Neural progenitor cell (in vitro differentiated cells): ENCODE data around the gene CEL. TPM values are rescaled to one million over a fixed set of nuclear protein-coding genes. Genes with fewer than 3 reads are reported as not detected.
"Not testable (repeated sequence)": the region's sequence is repeated elsewhere in the genome, so short reads cannot be mapped to it uniquely, and the experiment has no call there.

Source experiments
- DNase-seq: peaks from one replicate; pipeline ENCODE4 v3.0.0-alpha.2; 2016; ENCODE audit warnings: low spot score
- H2AFZ ChIP-seq: fragments of 200-600 bp; sonication (generic); replicated peaks from 2 replicates; pipeline ENCODE4 v1.6.1; 2016; ENCODE audit warnings: antibody characterized with exemption
- H3F3A ChIP-seq: fragments of 200-600 bp; sonication (generic); 2 replicates; pipeline ENCODE4 v1.6.1; 2016; ENCODE audit warnings: antibody characterized with exemption, low read depth
- H3K27ac ChIP-seq: fragments of 200-600 bp; sonication (generic); 2 replicates; pipeline ENCODE4 v1.5.1; 2016; ENCODE audit warnings: mild to moderate bottlenecking
- H3K27me3 ChIP-seq: fragments of 200-600 bp; sonication (generic); 2 replicates; pipeline ENCODE4 v1.6.1; 2016; ENCODE audit warnings: mild to moderate bottlenecking, moderate library complexity
- H3K36me3 ChIP-seq: fragments of 200-600 bp; sonication (generic); 2 replicates; pipeline ENCODE4 v1.5.1; 2016
- H3K4me1 ChIP-seq: fragments of 200-600 bp; sonication (generic); 2 replicates; pipeline ENCODE4 v1.6.1; 2016; ENCODE audit warnings: mixed run types
- H3K4me2 ChIP-seq: fragments of 200-600 bp; sonication (generic); 2 replicates; pipeline ENCODE4 v1.6.1; 2016
- H3K4me3 ChIP-seq: fragments of 200-600 bp; sonication (generic); 2 replicates; pipeline ENCODE4 v1.5.1; 2016
- H3K79me2 ChIP-seq: fragments of 200-600 bp; sonication (generic); 2 replicates; pipeline ENCODE4 v1.6.1; 2016; ENCODE audit warnings: low read depth
- H3K9ac ChIP-seq: fragments of 200-600 bp; sonication (generic); 2 replicates; pipeline ENCODE4 v1.6.1; 2016
- H3K9me3 ChIP-seq: fragments of 200-600 bp; sonication (generic); 2 replicates; pipeline ENCODE4 v1.5.1; 2016; ENCODE audit warnings: low read depth
- H4K20me1 ChIP-seq: fragments of 200-600 bp; sonication (generic); 2 replicates; pipeline ENCODE4 v1.6.1; 2016; ENCODE audit warnings: low read depth
- H3K27ac Mint-ChIP-seq: 3 replicates; pipeline ENCODE4 v1.8.0; 2021; ENCODE audit warnings: mixed read lengths
- H3K27me3 Mint-ChIP-seq: 2 replicates; pipeline ENCODE4 v1.8.0; 2022; ENCODE audit warnings: low read depth, mild to moderate bottlenecking, inconsistent platforms, moderate library complexity, mixed read lengths; ENCODE audit not compliant: insufficient read depth
- H3K36me3 Mint-ChIP-seq: 3 replicates; pipeline ENCODE4 v1.8.0; 2021; ENCODE audit warnings: mixed read lengths
- H3K4me1 Mint-ChIP-seq: 3 replicates; pipeline ENCODE4 v1.8.0; 2021; ENCODE audit warnings: mixed read lengths
- H3K4me3 Mint-ChIP-seq: 3 replicates; pipeline ENCODE4 v1.8.0; 2021; ENCODE audit warnings: mild to moderate bottlenecking, moderate library complexity, mixed read lengths
- H3K9me3 Mint-ChIP-seq: 3 replicates; pipeline ENCODE4 v1.8.0; 2020; ENCODE audit warnings: mixed read lengths
- EZH2 ChIP-seq: fragments of 200-600 bp; sonication (generic); IDR thresholded peaks from 2 replicates; pipeline ENCODE4 v1.6.1; 2017; ENCODE audit warnings: antibody characterized with exemption, mild to moderate bottlenecking, moderate library complexity
- EZH2phosphoT487 ChIP-seq: fragments of 200-600 bp; sonication (generic); IDR thresholded peaks from 2 replicates; pipeline ENCODE4 v1.6.1; 2017; ENCODE audit warnings: antibody characterized with exemption
- total RNA-seq: library from RNA; depleted of rRNA; stranded (reverse); fragments of >200 nt; gene quantifications from 2 replicates; pipeline ENCODE4 v1.2.3, GENCODE V29; 2015; ENCODE audit warnings: low replicate concordance
- TF ChIP-seq, protein P1 (sequence below): fragments of 200-600 bp; sonication (generic); IDR thresholded peaks from 2 replicates; pipeline ENCODE4 v1.5.1; 2017; ENCODE audit warnings: antibody characterized with exemption, mild to moderate bottlenecking

CEL gene
- total RNA-seq, 1 donor from 2014 or later = 1.0 TPM

DNA sequence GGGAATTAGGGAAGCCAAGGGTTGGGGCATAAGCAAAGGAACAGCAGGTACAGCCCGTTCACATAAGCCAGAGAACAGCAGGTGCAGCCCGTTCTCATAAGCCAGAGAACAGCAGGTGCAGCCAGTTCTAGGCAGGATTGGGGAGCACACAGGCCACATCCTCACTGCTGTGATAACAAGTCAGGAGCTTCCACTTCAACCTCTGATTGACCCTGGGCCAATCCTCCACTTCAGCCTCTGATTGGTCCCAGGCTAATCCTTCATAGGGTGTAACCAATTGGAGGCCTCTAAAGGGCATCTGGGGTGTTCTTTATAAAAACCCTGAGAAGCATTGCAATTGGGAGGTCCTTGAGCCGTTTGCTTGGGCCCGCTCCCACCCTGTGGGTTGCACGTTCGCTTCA lies 27.5 kb downstream of the CEL start:
- Histone ChIP-seq H3K4me3 (no peak overlapping the region), H3K9me3 (no peaks in the 10 kb centered on the region), H4K20me1 (no peaks in the 10 kb centered on the region), H3K79me2 (no peaks in the 10 kb centered on the region), H2AFZ (no peak overlapping the region), H3K4me2 (no peak overlapping the region), H3K27ac (no peak overlapping the region), H3F3A (no peaks in the 10 kb centered on the region), H3K36me3 (no peaks in the 10 kb centered on the region), H3K27me3 (no peaks in the 10 kb centered on the region), H3K4me1 (peaks cover 4% of the 10 kb centered on the region), H3K9ac (no peak overlapping the region)
- H3K4me3 Mint-ChIP-seq = no peak overlapping the region
- H3K27me3 Mint-ChIP-seq = peaks cover 7% of the 10 kb centered on the region
- no peaks in the 10 kb centered on the region for H3K36me3 Mint-ChIP-seq
- H3K4me1 Mint-ChIP-seq = no peaks in the 10 kb centered on the region
- H3K27ac Mint-ChIP-seq = no peak overlapping the region
- peak; percentile 13 for DNase-seq
- no peaks in the 10 kb centered on the region for H3K9me3 Mint-ChIP-seq
- TF ChIP-seq EZH2phosphoT487 (no peak), EZH2 (no peak)
- TF ChIP-seq, protein P1, sequence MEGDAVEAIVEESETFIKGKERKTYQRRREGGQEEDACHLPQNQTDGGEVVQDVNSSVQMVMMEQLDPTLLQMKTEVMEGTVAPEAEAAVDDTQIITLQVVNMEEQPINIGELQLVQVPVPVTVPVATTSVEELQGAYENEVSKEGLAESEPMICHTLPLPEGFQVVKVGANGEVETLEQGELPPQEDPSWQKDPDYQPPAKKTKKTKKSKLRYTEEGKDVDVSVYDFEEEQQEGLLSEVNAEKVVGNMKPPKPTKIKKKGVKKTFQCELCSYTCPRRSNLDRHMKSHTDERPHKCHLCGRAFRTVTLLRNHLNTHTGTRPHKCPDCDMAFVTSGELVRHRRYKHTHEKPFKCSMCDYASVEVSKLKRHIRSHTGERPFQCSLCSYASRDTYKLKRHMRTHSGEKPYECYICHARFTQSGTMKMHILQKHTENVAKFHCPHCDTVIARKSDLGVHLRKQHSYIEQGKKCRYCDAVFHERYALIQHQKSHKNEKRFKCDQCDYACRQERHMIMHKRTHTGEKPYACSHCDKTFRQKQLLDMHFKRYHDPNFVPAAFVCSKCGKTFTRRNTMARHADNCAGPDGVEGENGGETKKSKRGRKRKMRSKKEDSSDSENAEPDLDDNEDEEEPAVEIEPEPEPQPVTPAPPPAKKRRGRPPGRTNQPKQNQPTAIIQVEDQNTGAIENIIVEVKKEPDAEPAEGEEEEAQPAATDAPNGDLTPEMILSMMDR = no peak

- Mint-ChIP-seq H3K36me3 (peaks cover 4% of the 10 kb centered on the region), H3K9me3 (peaks cover 2% of the 10 kb centered on the region), H3K4me1 (no peaks in the 10 kb centered on the region), H3K4me3 (no peak overlapping the region), H3K27me3 (peaks cover 7% of the 10 kb centered on the region), H3K27ac (no peak overlapping the region)
- peaks cover 4% of the 10 kb centered on the region for H3K4me1 ChIP-seq
- no peak overlapping the region for H3K4me3 ChIP-seq
- no peak overlapping the region for H3K27ac ChIP-seq
- no peak overlapping the region for H3K4me2 ChIP-seq
- no peaks in the 10 kb centered on the region for H4K20me1 ChIP-seq
- H3K9ac ChIP-seq = no peak overlapping the region
- no peaks in the 10 kb centered on the region for H3K9me3 ChIP-seq
- H3K79me2 ChIP-seq = no peaks in the 10 kb centered on the region
- TF ChIP-seq EZH2phosphoT487 = no peak
- TF ChIP-seq, protein P1 = no peak
- no peak for TF ChIP-seq EZH2
- no peak overlapping the region for H2AFZ ChIP-seq
- DNase-seq = no peak
- no peaks in the 10 kb centered on the region for H3K27me3 ChIP-seq
- no peaks in the 10 kb centered on the region for H3F3A ChIP-seq
- H3K36me3 ChIP-seq = no peaks in the 10 kb centered on the region
Observed at GRCh38 chr9:133090187-133090586, 28.4 kb downstream of the CEL start.

DNA sequence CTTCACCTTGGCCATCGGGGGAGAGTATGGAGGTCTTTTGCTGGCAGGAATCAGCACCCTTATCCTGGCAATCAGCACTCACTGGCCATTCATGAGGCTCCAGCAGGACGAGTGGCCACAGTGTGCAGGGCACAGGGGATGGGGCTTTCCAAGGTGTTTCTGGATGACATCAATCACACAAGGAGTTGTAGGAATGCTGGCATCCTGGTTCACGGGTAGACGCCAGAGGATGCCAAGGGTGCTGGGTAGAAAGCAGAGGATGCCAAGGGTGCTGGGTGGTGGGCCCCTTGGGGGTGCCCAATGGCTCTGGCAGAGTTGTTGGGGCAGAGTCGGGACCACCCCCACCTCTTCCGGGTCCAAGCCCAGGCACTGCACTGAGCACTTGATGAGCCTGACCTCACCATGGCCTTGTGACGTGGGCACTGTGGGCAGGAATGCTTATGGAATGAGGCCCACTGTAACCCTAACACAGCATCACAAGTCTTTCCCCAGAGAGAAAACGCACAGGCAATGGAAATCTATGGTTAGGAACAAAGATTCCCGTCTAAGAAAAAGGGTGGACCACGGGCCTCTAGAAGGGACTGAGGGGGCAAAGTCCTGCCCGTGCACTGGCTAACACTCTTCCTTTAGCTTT lies 29.1 kb downstream of the CEL start:
- peaks cover 8% of the 10 kb centered on the region for H3K36me3 Mint-ChIP-seq
- Histone ChIP-seq H3K36me3 (peaks cover 1% of the 10 kb centered on the region), H3K4me3 (no peak overlapping the region), H3K79me2 (no peaks in the 10 kb centered on the region), H3K27me3 (no peaks in the 10 kb centered on the region), H3K4me1 (peaks cover 4% of the 10 kb centered on the region), H2AFZ (no peak overlapping the region), H3K4me2 (no peak overlapping the region), H3F3A (no peaks in the 10 kb centered on the region), H4K20me1 (no peaks in the 10 kb centered on the region), H3K27ac (no peak overlapping the region), H3K9ac (no peak overlapping the region), H3K9me3 (no peaks in the 10 kb centered on the region)
- no peak overlapping the region for H3K27ac Mint-ChIP-seq
- H3K27me3 Mint-ChIP-seq = peaks cover 8% of the 10 kb centered on the region
- no peak for TF ChIP-seq EZH2
- TF ChIP-seq, protein P1 = no peak
- no peak for TF ChIP-seq EZH2phosphoT487
- DNase-seq = no peak
- H3K4me1 Mint-ChIP-seq = no peaks in the 10 kb centered on the region
- H3K4me3 Mint-ChIP-seq = no peak overlapping the region
- peaks cover 7% of the 10 kb centered on the region for H3K9me3 Mint-ChIP-seq

- H2AFZ ChIP-seq, H3K4me1 Mint-ChIP-seq, H3K4me1 ChIP-seq, H3K9me3 ChIP-seq, H3K4me2 ChIP-seq, H3K27ac Mint-ChIP-seq, H4K20me1 ChIP-seq, H3K4me3 ChIP-seq, H3K9ac ChIP-seq, H3F3A ChIP-seq, H3K4me3 Mint-ChIP-seq, H3K27ac ChIP-seq, H3K79me2 ChIP-seq, DNase-seq, H3K27me3 Mint-ChIP-seq, H3K27me3 ChIP-seq: not testable (repeated sequence)
- peaks cover 28% of the 10 kb centered on the region for H3K9me3 Mint-ChIP-seq
- peaks cover 12% of the 10 kb centered on the region for H3K36me3 ChIP-seq
- H3K36me3 Mint-ChIP-seq = peaks cover 39% of the 10 kb centered on the region
Observed at GRCh38 chr9:133094351-133094750, 32.6 kb downstream of the CEL start.
